HG03432 (cell line): ENCODE data around the gene SERPINH1.

Experiments used
- ATAC-seq: cut with Tn5 transposase; IDR thresholded peaks from one replicate; pipeline ENCODE4 v1.9.1; 2021; ENCODE audit warnings: mild to moderate bottlenecking, moderate library complexity; ENCODE audit not compliant: unreplicated experiment

SERPINH1 gene

GRCh38 chr11:75562048-75562835 lies at the start of gene SERPINH1:
Gene SERPINH1, plus strand, starts transcription at chr11:75562253. Its CDS starts 4,097 bp downstream, at chr11:75566350.
- peak; percentile 79 for ATAC-seq

DNA sequence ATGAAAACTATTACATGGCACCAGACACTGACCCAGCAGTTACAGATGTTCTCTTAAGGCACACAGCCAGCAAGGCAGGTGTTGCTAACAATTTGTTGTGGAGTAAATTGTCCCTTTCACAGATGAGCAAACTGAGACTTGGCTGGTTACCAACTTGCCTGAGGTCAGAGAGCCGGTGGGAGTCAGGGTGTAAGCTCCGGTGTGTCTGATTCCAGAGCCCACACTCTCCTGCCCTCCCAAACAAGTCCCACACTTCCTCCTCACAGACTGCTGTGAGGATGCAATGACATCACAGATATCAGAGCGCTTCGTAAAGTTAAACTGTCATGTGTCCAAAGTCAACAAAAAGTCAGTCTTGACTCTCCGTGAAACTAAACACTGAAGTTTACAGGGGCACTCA lies 48.8 kb upstream of the SERPINH1 start:
- no peak for ATAC-seq

DNA sequence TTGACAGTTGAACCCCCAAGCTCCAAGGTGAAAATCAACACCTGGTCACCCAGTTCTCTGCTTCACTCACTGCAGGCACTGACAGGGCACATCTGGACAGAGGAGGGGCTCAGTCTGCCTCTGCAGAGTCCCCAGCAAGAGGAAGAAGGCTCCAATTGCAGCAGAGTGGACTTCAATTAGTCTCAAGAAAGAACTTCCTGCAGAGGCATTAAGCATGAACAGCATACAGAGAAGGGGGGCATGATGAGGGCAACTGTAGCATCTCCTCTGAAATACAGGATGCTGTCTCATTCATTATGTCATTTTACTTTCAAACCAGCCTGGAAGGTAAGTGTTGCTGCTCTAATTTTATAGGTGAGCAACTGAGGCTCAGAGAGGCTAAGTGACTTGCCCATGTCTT lies 47.5 kb upstream of the SERPINH1 start:
- no peak for ATAC-seq

DNA sequence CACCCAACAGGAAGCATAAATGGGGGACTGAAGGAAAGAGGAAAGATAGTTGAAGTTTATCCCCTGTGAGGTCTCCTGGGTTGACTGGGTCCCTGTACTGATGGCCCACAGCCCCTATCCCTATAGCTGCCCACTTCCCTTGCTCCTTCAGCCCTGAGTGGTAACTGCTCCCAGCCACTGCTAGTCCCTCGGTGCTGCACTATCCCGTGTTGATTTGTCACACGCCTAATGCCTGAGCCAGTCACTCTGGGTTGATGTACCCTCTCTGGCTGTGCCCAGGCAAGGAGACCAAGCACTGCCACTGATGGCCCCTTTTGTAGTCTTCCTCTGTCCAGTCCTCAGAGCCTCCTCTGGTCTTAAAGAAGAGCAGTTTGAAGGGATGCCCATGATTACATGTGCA lies 45.9 kb upstream of the SERPINH1 start:
- no peak for ATAC-seq

GRCh38 chr11:75516886-75517285 lies 45.2 kb upstream of the SERPINH1 start:
- ATAC-seq: no peak

- no peak for ATAC-seq
Observed at GRCh38 chr11:75518204-75518549, 43.9 kb upstream of the SERPINH1 start.

DNA sequence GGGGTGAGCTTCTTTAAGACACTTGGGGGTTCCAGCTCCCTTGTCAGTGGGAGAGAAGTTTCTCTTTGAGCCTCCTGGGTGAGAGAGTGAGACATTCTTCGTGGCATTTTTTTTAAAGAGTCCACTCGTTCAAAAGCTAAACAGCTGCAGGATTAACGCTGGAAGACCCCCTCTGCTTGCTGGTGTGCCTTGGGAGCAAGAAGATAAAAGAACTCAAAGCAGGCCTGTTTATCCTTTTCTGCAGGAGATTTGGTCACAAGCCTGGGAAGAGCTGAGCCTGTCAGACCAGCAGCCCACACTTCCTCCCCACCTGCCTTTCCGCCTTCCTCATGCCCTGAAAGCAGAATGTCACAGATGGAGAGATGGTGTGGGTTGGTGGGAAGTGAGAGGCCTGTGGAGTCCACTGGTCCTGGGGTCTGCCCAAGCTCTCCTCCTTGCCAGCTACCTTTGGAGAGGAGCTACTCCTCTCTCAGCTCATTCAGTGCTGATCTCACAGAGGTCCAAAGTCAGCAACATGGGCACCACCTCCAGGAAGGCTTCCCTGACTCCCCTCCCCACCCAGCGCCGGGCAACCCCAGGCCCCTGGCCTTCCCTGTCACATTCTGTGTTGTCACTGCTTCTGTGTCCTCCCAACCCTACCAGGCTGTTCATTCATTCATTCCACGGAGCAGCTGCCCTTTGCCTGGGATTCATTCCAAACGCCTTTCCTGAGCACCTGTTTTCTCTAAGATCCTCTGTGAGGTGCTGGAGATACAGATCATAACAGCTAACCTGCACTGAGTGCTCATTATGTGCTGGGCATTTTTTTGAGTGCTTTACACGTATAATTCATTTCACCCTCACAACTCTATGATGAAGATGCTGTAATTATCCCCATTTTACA lies 43.0 kb upstream of the SERPINH1 start:
- no peak for ATAC-seq

DNA sequence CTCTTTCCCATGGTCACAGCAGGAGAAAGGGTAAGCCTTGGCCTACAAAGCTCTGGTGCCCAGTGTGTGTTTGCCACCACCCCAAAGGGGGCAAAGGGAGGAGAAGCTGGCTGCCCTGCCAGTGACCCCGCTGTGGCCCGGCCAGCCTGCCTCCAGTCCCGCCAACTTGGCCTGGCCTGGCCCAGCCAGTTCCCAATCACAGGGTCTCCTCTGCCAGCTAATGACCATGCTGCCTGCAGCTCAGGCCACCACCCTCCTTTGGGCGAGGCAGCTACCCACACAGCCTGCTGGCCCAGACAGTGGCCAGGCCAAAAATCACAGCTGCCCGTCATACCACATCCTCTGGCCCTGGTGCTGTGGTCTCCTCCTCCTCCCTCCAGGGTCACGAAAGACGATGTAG lies 41.4 kb upstream of the SERPINH1 start:
- no peak for ATAC-seq

DNA sequence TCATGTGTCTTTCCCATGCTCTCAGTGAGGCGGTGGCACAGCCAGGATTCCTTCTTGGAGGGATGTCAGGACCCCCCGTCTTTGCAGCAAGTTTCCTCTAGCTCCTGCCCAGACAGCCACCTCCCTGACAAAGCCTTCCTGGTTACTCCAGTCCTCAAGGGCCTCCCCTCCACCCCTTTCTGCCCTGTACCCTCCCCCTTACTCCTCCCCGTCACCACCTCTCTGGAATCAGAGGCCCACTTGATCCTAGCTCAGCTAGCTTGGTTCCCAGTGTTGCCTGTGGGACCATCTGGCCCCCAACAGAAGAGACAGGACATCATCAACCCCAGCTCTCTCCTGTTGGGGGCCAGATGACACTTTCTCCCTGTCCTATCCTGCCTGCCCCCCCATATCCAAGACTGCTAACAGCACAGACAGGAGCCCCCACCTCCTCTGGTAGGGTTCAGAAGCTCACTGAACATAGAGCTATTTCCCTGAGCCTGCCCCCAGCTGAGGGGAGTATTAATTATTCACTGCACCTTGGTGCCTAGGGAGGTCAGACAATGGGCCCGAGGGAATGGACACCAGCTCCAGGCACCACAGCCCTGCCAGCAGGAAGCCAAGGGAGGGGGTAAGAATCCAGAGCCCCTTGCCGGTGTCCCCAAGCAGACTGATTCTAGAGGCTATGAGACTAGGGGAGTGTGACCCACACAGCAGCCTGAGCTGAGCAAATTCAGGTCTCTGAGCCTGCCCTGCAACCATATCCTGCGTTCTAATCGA lies 39.6 kb upstream of the SERPINH1 start:
- ATAC-seq: no peak

- ATAC-seq: no peak
Observed at GRCh38 chr11:75523189-75523588, 38.9 kb upstream of the SERPINH1 start.

- no peak for ATAC-seq
Observed at GRCh38 chr11:75523811-75524664, 38.0 kb upstream of the SERPINH1 start.

- ATAC-seq: no peak
Observed at GRCh38 chr11:75524665-75525432, 37.2 kb upstream of the SERPINH1 start.

- ATAC-seq: peak; percentile 78
Observed at GRCh38 chr11:75525433-75526191, 36.4 kb upstream of the SERPINH1 start, which contains the start of gene GDPD5. Gene GDPD5, minus strand, starts transcription at chr11:75525941. Its CDS starts 48,206 bp downstream, at chr11:75477735.

- ATAC-seq: no peak
Observed at GRCh38 chr11:75526192-75526541, 35.9 kb upstream of the SERPINH1 start.

DNA sequence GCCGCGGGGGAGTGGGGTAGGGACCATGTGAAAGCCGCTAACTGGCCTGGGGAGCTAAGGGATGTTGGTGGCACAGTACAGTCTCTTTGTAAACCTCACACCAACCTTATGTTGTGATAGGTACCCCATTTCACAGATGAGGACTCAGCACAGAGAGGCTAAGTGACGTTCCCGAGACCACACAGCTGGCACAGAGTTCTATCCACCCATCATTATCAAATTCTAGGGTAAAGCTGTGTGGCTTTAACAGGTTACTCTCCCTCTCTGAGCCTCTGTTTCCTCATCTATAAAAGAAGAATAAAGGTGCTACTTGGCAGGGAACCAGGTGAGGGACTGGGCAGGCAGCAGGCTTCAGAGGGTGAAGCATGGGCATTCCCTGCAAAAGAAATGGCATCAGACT lies 34.9 kb upstream of the SERPINH1 start:
- ATAC-seq: no peak

DNA sequence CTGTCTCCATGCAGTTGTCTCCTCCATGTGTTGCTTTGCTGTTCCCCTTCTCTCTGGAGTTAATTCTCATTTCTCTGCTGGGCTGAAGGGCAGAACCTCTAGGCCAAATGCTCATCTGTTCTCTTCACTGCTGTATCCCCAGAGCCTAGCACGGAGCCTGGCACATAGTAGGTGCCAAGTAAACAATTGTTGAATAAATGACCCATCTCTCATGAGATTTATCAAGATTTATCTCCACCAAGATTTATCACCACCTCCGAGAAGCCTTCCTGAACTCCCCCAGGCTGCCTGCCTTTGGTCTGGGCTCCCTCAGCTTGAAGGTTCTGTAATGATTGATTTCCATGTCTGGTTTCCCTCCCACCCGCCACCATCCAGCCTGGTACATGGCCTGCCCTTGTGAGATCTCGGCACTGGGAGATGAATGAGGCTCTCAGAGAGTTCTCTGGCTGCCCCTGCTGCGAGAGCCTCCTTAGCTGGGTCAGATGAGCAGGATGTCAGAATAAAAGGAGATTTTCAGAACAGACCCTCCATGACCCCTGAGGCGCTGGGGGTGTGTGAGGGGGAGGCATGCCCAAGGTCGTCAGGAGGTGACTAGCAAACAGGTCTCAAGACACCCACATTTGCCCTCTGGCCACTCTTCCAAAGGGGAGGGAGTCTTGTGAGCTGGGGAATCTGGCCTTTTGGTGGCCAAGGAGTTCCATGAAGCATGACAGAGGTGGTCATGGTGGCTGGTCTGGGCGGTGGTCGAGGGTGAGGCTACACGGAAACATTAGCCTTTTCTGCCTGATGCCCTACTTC lies 33.9 kb upstream of the SERPINH1 start:
- ATAC-seq: no peak

GRCh38 chr11:75530577-75530976 lies 31.5 kb upstream of the SERPINH1 start:
- no peak for ATAC-seq

DNA sequence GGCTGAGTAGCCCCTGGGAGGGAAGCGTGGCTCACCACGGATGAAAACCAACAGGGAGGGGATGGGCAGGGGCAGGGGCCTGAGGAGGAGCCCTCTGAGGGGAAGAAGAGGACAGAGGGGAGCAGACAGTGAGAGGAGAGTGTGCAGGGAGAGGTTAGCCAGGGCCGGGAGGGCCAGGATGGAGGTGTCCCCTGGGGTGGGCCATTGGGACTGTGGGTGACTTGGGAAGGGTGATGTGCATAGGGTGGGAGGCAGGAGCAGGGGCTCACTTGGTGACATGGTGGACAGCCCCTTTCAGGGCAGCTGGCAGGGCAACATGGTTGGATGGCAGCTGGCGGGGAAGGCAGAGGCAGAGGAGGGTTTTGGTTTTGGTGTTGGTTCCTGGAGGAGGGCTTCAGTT lies 30.7 kb upstream of the SERPINH1 start:
- ATAC-seq: no peak
